Osteocyte (in vitro differentiated cells): ENCODE measurements around the gene SEMA3B. TPM values are rescaled to one million over a fixed set of nuclear protein-coding genes. Genes with fewer than 3 reads are reported as not detected.

ENCODE experiments used
- DNase-seq: peaks from one replicate; pipeline ENCODE4 v3.0.0; 2021; ENCODE audit warnings: mixed read lengths; ENCODE audit not compliant: unreplicated experiment; ENCODE audit errors: extremely low spot score
- H3K27ac Mint-ChIP-seq: one replicate; pipeline ENCODE4 v1.8.0; 2021; ENCODE audit warnings: mild to moderate bottlenecking, mixed read lengths; ENCODE audit not compliant: unreplicated experiment
- H3K27me3 Mint-ChIP-seq: one replicate; pipeline ENCODE4 v1.8.0; 2021; ENCODE audit warnings: mixed read lengths; ENCODE audit not compliant: unreplicated experiment
- H3K36me3 Mint-ChIP-seq: one replicate; pipeline ENCODE4 v1.8.0; 2021; ENCODE audit warnings: mixed read lengths; ENCODE audit not compliant: unreplicated experiment
- H3K4me1 Mint-ChIP-seq: one replicate; pipeline ENCODE4 v1.8.0; 2021; ENCODE audit warnings: mixed read lengths; ENCODE audit not compliant: unreplicated experiment
- H3K4me3 Mint-ChIP-seq: one replicate; pipeline ENCODE4 v1.8.0; 2021; ENCODE audit warnings: mild to moderate bottlenecking, moderate library complexity, mixed read lengths; ENCODE audit not compliant: unreplicated experiment
- H3K9me3 Mint-ChIP-seq: one replicate; pipeline ENCODE4 v1.8.0; 2021; ENCODE audit warnings: mixed read lengths; ENCODE audit not compliant: unreplicated experiment
- CTCF ChIP-seq: fragments of 200-600 bp; sonication (generic); IDR thresholded peaks from 2 replicates; pipeline ENCODE4 v1.5.0; 2021; ENCODE audit warnings: antibody characterized with exemption, mild to moderate bottlenecking, moderate library complexity
- total RNA-seq: library from RNA; stranded (reverse); gene quantifications from 2 replicates; pipeline ENCODE4 v1.2.1, GENCODE V29; 2021

Gene SEMA3B
- total RNA-seq, 1 donor from 2014 or later = 8.1 TPM

GRCh38 chr3:50299638-50299928 is 30.6 kb downstream of the SEMA3B start:
- H3K36me3 Mint-ChIP-seq = no peaks in the 10 kb centered on the region
- H3K9me3 Mint-ChIP-seq = no peaks in the 10 kb centered on the region
- H3K27ac Mint-ChIP-seq = peak overlapping the region; percentile 98
- no peak for TF ChIP-seq CTCF
- peaks cover 22% of the 10 kb centered on the region for H3K4me1 Mint-ChIP-seq
- DNase-seq = no peak
- H3K27me3 Mint-ChIP-seq = no peaks in the 10 kb centered on the region
- H3K4me3 Mint-ChIP-seq = peak overlapping the region; percentile 97

GRCh38 chr3:50299929-50300680 is 31.2 kb downstream of the SEMA3B start:
- Mint-ChIP-seq H3K4me1 (peaks cover 22% of the 10 kb centered on the region), H3K9me3 (no peaks in the 10 kb centered on the region), H3K4me3 (peak overlapping the region; percentile 97), H3K27ac (peak overlapping the region; percentile 98), H3K27me3 (no peaks in the 10 kb centered on the region), H3K36me3 (no peaks in the 10 kb centered on the region)
- no peak for TF ChIP-seq CTCF
- no peak for DNase-seq

- no peak for TF ChIP-seq CTCF
- peaks cover 22% of the 10 kb centered on the region for H3K4me1 Mint-ChIP-seq
- no peak for DNase-seq
- H3K36me3 Mint-ChIP-seq = no peaks in the 10 kb centered on the region
- H3K27ac Mint-ChIP-seq = peak overlapping the region; percentile 98
- peak overlapping the region; percentile 97 for H3K4me3 Mint-ChIP-seq
- no peaks in the 10 kb centered on the region for H3K9me3 Mint-ChIP-seq
- H3K27me3 Mint-ChIP-seq = no peaks in the 10 kb centered on the region
Measured at GRCh38 chr3:50300681-50301254, 31.8 kb downstream of the SEMA3B start.

GRCh38 chr3:50302095-50303012 is 33.4 kb downstream of the SEMA3B start:
- H3K9me3 Mint-ChIP-seq = no peaks in the 10 kb centered on the region
- no peak overlapping the region for H3K27ac Mint-ChIP-seq
- no peak for DNase-seq
- no peak overlapping the region for H3K4me3 Mint-ChIP-seq
- H3K36me3 Mint-ChIP-seq = no peaks in the 10 kb centered on the region
- H3K4me1 Mint-ChIP-seq = peaks cover 22% of the 10 kb centered on the region
- TF ChIP-seq CTCF = no peak
- no peaks in the 10 kb centered on the region for H3K27me3 Mint-ChIP-seq
